ENCODE measurements around the gene POLR2H. TPM values are rescaled to one million over a fixed set of nuclear protein-coding genes. Genes with fewer than 3 reads are reported as not detected.

The POLR2H gene
- polyA plus RNA-seq, 5 donors = 80.2 to 98.2 (median 89.6) TPM

- no peak for DNase-seq
These were observed 6.6 kb downstream of the POLR2H start for GRCh38 chr3:184368116-184368515.

- no peak for DNase-seq
These were observed 7.2 kb downstream of the POLR2H start for GRCh38 chr3:184368586-184369183.

GRCh38 chr3:184371570-184372018 is 10.1 kb downstream of the POLR2H start:
- peak; percentile 76 to 83 for DNase-seq

- no peak for DNase-seq
These were observed 10.8 kb downstream of the POLR2H start for GRCh38 chr3:184372296-184372821.

- no peak for DNase-seq
These were observed 11.4 kb downstream of the POLR2H start for GRCh38 chr3:184372911-184373310.

- DNase-seq = no peak
These were observed 11.9 kb downstream of the POLR2H start for GRCh38 chr3:184373422-184373821.

- DNase-seq = no peak
These were observed 14.4 kb downstream of the POLR2H start for GRCh38 chr3:184375747-184376461.

GRCh38 chr3:184377374-184377773 is 15.9 kb downstream of the POLR2H start:
- no peak for DNase-seq

- DNase-seq = no peak
These were observed 16.5 kb downstream of the POLR2H start, which contains the start of gene THPO for GRCh38 chr3:184377882-184378445. Gene THPO (minus strand): TSS chr3:184378207. CDS start chr3:184376259, 1,948 bp downstream.

GRCh38 chr3:184378651-184379357 is 17.3 kb downstream of the POLR2H start:
- no peak for DNase-seq

GRCh38 chr3:184379358-184380184 is 18.1 kb downstream of the POLR2H start, which contains the start of gene CHRD:
Gene CHRD (plus strand): TSS chr3:184380054. CDS start chr3:184380319, 265 bp downstream.
- peak in 1 of 2 donors; percentile 25 for DNase-seq

GRCh38 chr3:184380185-184380626 is 18.7 kb downstream of the POLR2H start:
- peak in 1 of 2 donors; percentile 66 for DNase-seq

GRCh38 chr3:184380627-184381260 is 19.2 kb downstream of the POLR2H start:
- DNase-seq = no peak

- DNase-seq = peak in 1 of 2 donors; percentile 26
These were observed 20.0 kb downstream of the POLR2H start for GRCh38 chr3:184381261-184382224.

- DNase-seq = no peak
These were observed 21.0 kb downstream of the POLR2H start for GRCh38 chr3:184382326-184383032.

- DNase-seq = no peak
These were observed 21.7 kb downstream of the POLR2H start for GRCh38 chr3:184383033-184383740.

- no peak for DNase-seq
These were observed 22.8 kb downstream of the POLR2H start for GRCh38 chr3:184384342-184384741.

Measured in right lung (tissue), 5 donors.